Naive thymus-derived CD4-positive, alpha-beta T cell (primary cell): ENCODE results near the gene LNX1. TPM values are rescaled to one million over a fixed set of nuclear protein-coding genes. Genes with fewer than 3 reads are reported as not detected.

Source experiments
- ATAC-seq: fragments of 150-1000 bp; cut with Tn5 transposase; 2 replicates; pipeline ENCODE4 v1.10.0; 2021; ENCODE audit warnings: mild to moderate bottlenecking, moderate library complexity
- CTCF ChIA-PET: fragments of 350-600 bp; sonication (Branson Sonifier 250); formaldehyde crosslinking; loops from one replicate; lab custom pipeline; 2021; ENCODE audit warnings: antibody characterized with exemption; lab: Charles Lee
- POLR2A ChIA-PET: fragments of 350-600 bp; sonication (Branson Sonifier 250); formaldehyde crosslinking; loops from one replicate; lab custom pipeline; 2021; ENCODE audit warnings: antibody characterized with exemption, inconsistent platforms; lab: Charles Lee
- DNase-seq, 9 donors: peaks; one replicate each; pipeline versions ENCODE4 v3.0.0 to v3.0.0-alpha.2; 2020 to 2022; ENCODE audit warnings: mixed read lengths in 1 of 9
- H3K27ac ChIP-seq: one replicate; pipeline ENCODE4 v1.7.0; 2013; ENCODE audit warnings: mild to moderate bottlenecking, low read depth, low read length, moderate library complexity
- H3K27me3 ChIP-seq, 2 donors: one replicate each; pipeline ENCODE4 v1.7.0; 2013; ENCODE audit warnings: low read length in 2 of 2, mild to moderate bottlenecking in 2 of 2, moderate library complexity in 2 of 2; ENCODE audit not compliant: control insufficient read depth in 2 of 2, insufficient read depth in 2 of 2
- H3K36me3 ChIP-seq, 3 experiments: 1 replicate in 2 of 3; 2 replicates in 1 of 3; pipeline ENCODE4 v1.7.0; 2013; ENCODE audit warnings: low read length in 3 of 3, mild to moderate bottlenecking in 3 of 3, moderate library complexity in 1 of 3; ENCODE audit not compliant: insufficient read depth in 3 of 3, control insufficient read depth in 2 of 3
- H3K4me1 ChIP-seq, 2 donors: one replicate each; pipeline ENCODE4 v1.7.0; 2013; ENCODE audit warnings: low read length in 2 of 2, mild to moderate bottlenecking in 2 of 2, moderate library complexity in 1 of 2; ENCODE audit not compliant: control insufficient read depth in 2 of 2, insufficient read depth in 2 of 2
- H3K4me3 ChIP-seq: 2 replicates; pipeline ENCODE4 v1.7.0; 2013; ENCODE audit warnings: mild to moderate bottlenecking, low read length
- H3K9me3 ChIP-seq, 3 experiments: 1 replicate in 2 of 3; 2 replicates in 1 of 3; pipeline ENCODE4 v1.7.0; 2013; ENCODE audit warnings: low read length in 3 of 3; ENCODE audit not compliant: control insufficient read depth in 2 of 3
- H3K27ac Mint-ChIP-seq, 9 donors: one replicate each; pipeline ENCODE4 v1.8.0; 2020 to 2022; ENCODE audit warnings: mixed read lengths in 9 of 9, mild to moderate bottlenecking in 8 of 9, moderate library complexity in 5 of 9, inconsistent platforms in 2 of 9
- H3K27me3 Mint-ChIP-seq, 5 donors: one replicate each; pipeline ENCODE4 v1.8.0; 2021 to 2022; ENCODE audit warnings: mixed read lengths in 5 of 5, mild to moderate bottlenecking in 1 of 5
- H3K36me3 Mint-ChIP-seq, 5 donors: one replicate each; pipeline ENCODE4 v1.8.0; 2020 to 2022; ENCODE audit warnings: mixed read lengths in 5 of 5, mild to moderate bottlenecking in 3 of 5, inconsistent platforms in 1 of 5
- H3K4me1 Mint-ChIP-seq, 7 donors: one replicate each; pipeline ENCODE4 v1.8.0; 2020 to 2022; ENCODE audit warnings: mixed read lengths in 7 of 7, mild to moderate bottlenecking in 3 of 7, inconsistent platforms in 1 of 7
- H3K4me3 Mint-ChIP-seq, 10 donors: one replicate each; pipeline ENCODE4 v1.8.0; 2020 to 2022; ENCODE audit warnings: mild to moderate bottlenecking in 10 of 10, mixed read lengths in 10 of 10, moderate library complexity in 6 of 10, inconsistent platforms in 2 of 10
- H3K9me3 Mint-ChIP-seq, 11 donors: one replicate each; pipeline ENCODE4 v1.8.0; 2020 to 2022; ENCODE audit warnings: mixed read lengths in 11 of 11, mild to moderate bottlenecking in 4 of 11, inconsistent platforms in 1 of 11, moderate library complexity in 1 of 11
- intact Hi-C, 2 donors: fragments of 100-400 bp; cut with micrococcal nuclease; formaldehyde crosslinking; loops; one replicate each; pipeline ENCODE4 v1.15.1; 2023
- polyA plus RNA-seq, 2 donors: library from polyadenylated mRNA; unstranded; fragments of 300-500 nt; fragmentation: Illumina TruSeq; gene quantifications; one replicate each; pipeline ENCODE4 v1.2.3, GENCODE V29; 2021
- total RNA-seq, 6 experiments: library from RNA in 5 of 6; stranded (reverse) in 5 of 6; gene quantifications; 1 replicate in 5 of 6; 2 replicates in 1 of 6; pipeline ENCODE4 v1.2.3 and lab custom pipeline; 2021 to 2026

LNX1 gene
- total and polyA plus RNA-seq, 7 experiments from 2014 or later, result 0.09 to 0.48 TPM; not detected in 5

DNA sequence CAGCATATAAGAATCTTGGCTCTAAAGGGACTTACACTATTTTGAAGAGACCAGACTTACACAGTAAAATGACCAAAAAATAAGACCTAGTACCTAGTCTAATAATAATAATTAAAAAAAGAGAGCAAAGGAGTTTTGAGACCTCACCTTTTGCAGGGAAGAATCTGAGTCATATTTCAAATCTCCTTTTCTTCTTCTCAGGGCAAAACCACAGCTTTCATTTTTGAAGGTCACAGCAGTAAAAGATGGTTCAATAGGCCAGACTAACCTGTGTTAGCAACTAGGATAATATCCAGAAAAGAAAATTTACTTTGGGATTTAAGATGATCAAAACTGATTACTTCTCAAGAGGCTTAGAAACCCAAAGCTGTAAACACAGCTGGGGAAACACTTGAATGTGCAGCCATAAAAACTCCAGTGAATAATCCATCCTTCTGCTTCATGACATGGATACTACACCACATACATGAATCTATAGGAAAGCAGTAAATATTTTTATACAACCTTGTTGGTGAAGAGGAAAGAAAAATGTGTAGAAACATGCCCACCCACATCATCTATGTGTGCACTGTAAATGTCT is 25.9 kb upstream of the LNX1 start:
- Histone ChIP-seq H3K4me1 (no peaks in the 10 kb centered on the region), H3K27ac (no peak overlapping the region), H3K9me3 (no peaks in the 10 kb centered on the region), H3K27me3 (no peaks in the 10 kb centered on the region), H3K4me3 (no peak overlapping the region), H3K36me3 (no peaks in the 10 kb centered on the region)
- no peak for DNase-seq
- no peak for ATAC-seq
- no peak overlapping the region for H3K4me3 Mint-ChIP-seq
- peaks cover 0 to 9% (median 3%) of the 10 kb centered on the region in 5 donors for H3K27me3 Mint-ChIP-seq
- H3K9me3 Mint-ChIP-seq, result peaks cover 0 to 9% (median 0%) of the 10 kb centered on the region in 11 donors
- H3K36me3 Mint-ChIP-seq, result no peaks in the 10 kb centered on the region
- CTCF ChIA-PET, result interaction anchor here (0.6 kb wide), 1 partner anchor 43 kb away, joined by 3 read pairs; no protein-coding TSS in a partner anchor
- intact Hi-C loops, result no loop called here
- no peaks in the 10 kb centered on the region for H3K4me1 Mint-ChIP-seq
- POLR2A ChIA-PET, result no interaction called here
- H3K27ac Mint-ChIP-seq, result no peak overlapping the region

DNA sequence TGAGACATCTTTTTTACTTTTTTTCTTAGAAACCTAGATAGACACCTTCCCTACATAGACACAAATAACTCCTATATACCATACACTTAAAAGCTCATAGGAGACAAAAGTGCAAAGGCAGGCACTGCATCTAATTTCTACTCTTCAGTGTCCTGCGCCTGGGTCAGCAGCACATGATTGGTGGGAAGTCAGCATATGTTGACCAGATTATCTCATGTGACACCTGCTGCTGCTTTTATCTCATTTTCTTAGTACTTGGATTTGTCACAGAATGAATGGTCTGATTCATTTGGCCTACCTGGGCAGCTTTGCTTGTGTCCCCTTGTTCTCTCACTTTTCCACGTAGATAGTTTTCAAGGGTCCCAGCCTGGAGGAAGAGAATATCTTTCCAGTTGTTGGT is 24.9 kb upstream of the LNX1 start:
- Histone ChIP-seq H3K9me3 (no peaks in the 10 kb centered on the region), H3K36me3 (no peaks in the 10 kb centered on the region), H3K27me3 (no peaks in the 10 kb centered on the region), H3K27ac (no peak overlapping the region), H3K4me1 (no peaks in the 10 kb centered on the region), H3K4me3 (no peak overlapping the region)
- Mint-ChIP-seq H3K27me3 (peaks cover 0 to 9% (median 3%) of the 10 kb centered on the region in 5 donors), H3K27ac (no peak overlapping the region), H3K4me1 (no peaks in the 10 kb centered on the region), H3K9me3 (peaks cover 0 to 9% (median 0%) of the 10 kb centered on the region in 11 donors), H3K4me3 (no peak overlapping the region), H3K36me3 (no peaks in the 10 kb centered on the region)
- CTCF ChIA-PET, result interaction anchor here (0.6 kb wide), 1 partner anchor 42 kb away, joined by 3 read pairs; no protein-coding TSS in a partner anchor
- no peak for DNase-seq
- POLR2A ChIA-PET, result no interaction called here
- ATAC-seq, result no peak
- intact Hi-C loops, result no loop called here

DNA sequence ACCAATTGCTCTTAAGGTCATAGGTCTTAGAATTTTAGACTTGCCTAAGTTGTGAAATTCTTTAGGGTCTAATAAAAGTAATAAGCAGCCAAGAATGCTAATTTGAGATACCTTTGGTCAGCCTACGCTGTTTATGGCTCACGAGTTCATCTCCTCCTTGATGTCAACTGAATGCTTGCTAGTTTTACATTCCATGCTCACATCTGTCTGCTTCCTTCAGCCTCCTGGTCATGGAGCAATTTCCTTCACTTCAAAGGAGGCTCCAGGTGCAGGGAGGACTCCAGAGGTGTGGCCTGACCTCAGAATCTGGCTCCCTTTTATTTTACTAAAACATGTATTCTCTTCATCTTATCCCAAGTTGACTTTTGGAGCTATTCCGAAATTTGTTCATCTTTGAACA is 23.3 kb upstream of the LNX1 start:
- H3K36me3 Mint-ChIP-seq, result no peaks in the 10 kb centered on the region
- no peak for DNase-seq
- no peak overlapping the region for H3K27ac Mint-ChIP-seq
- H3K9me3 Mint-ChIP-seq, result peaks cover 0 to 9% (median 0%) of the 10 kb centered on the region in 11 donors
- H3K4me3 Mint-ChIP-seq, result no peak overlapping the region
- peaks cover 0 to 9% (median 3%) of the 10 kb centered on the region in 5 donors for H3K27me3 Mint-ChIP-seq
- ChIA-PET POLR2A (no interaction called here), CTCF (no interaction called here)
- Histone ChIP-seq H3K27me3 (no peaks in the 10 kb centered on the region), H3K27ac (no peak overlapping the region), H3K36me3 (no peaks in the 10 kb centered on the region), H3K4me3 (no peak overlapping the region), H3K4me1 (no peaks in the 10 kb centered on the region), H3K9me3 (no peaks in the 10 kb centered on the region)
- intact Hi-C loops, result no loop called here
- no peaks in the 10 kb centered on the region for H3K4me1 Mint-ChIP-seq
- no peak for ATAC-seq

DNA sequence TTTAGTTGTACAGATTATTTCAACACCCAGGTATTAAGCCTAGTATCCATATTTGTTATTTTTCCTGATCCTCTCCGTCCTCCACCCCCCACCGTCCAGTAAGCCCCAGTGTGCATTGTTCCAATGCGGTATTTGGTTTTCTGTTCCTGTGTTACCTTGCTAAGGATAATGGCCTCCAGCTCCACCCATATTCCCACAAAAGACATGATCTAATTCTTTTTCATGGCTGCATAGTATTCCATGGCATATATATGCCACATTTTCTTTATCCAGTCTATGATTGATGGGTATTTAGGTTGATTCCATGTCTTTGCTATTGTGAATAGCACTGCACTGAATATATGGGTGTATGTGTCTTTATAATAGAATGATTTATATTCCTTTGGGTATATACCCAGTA is 22.1 kb upstream of the LNX1 start:
- intact Hi-C loops, result no loop called here
- Histone ChIP-seq H3K36me3 (no peaks in the 10 kb centered on the region), H3K4me3 (no peak overlapping the region), H3K27ac (no peak overlapping the region), H3K9me3 (no peaks in the 10 kb centered on the region), H3K4me1 (no peaks in the 10 kb centered on the region), H3K27me3 (no peaks in the 10 kb centered on the region)
- H3K27me3 Mint-ChIP-seq, result peaks cover 0 to 16% (median 4%) of the 10 kb centered on the region in 5 donors
- no peak overlapping the region for H3K27ac Mint-ChIP-seq
- no peaks in the 10 kb centered on the region for H3K36me3 Mint-ChIP-seq
- ATAC-seq, result no peak
- CTCF ChIA-PET, result no interaction called here
- peaks cover 0 to 9% (median 0%) of the 10 kb centered on the region in 11 donors for H3K9me3 Mint-ChIP-seq
- no peak overlapping the region for H3K4me3 Mint-ChIP-seq
- no peak for DNase-seq
- H3K4me1 Mint-ChIP-seq, result no peaks in the 10 kb centered on the region
- POLR2A ChIA-PET, result no interaction called here

DNA sequence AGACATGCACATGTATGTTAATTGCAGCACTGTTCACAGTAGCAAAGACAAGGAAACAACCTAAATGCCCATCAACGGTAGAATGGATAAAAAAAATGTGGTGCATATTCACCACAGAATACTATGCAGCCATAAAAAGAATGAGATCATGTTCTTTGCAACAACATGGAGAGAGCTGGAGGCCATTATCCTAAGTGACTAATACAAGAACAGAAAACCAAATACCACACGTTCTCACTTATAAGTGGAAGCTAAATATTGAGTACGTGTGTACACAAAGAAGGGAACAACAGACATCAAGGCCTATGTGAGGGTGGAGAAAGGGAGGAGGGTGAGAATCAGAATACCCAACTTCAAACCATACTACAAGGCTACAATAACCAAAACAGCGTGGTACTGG is 17.4 kb upstream of the LNX1 start:
- POLR2A ChIA-PET, result no interaction called here
- H3K4me1 ChIP-seq, result no peaks in the 10 kb centered on the region
- Mint-ChIP-seq H3K27ac (no peak overlapping the region), H3K36me3 (no peaks in the 10 kb centered on the region), H3K4me1 (no peaks in the 10 kb centered on the region), H3K27me3 (peaks cover 0 to 28% (median 14%) of the 10 kb centered on the region in 5 donors), H3K9me3 (peaks cover 0 to 9% (median 2%) of the 10 kb centered on the region in 11 donors), H3K4me3 (no peak overlapping the region)
- no peaks in the 10 kb centered on the region for H3K9me3 ChIP-seq
- ATAC-seq (no peak), DNase-seq (no peak)
- CTCF ChIA-PET, result no interaction called here
- H3K27me3 ChIP-seq, result no peaks in the 10 kb centered on the region
- intact Hi-C loops, result no loop called here
- H3K27ac ChIP-seq, result no peak overlapping the region
- H3K4me3 ChIP-seq, result no peak overlapping the region
- no peaks in the 10 kb centered on the region for H3K36me3 ChIP-seq

DNA sequence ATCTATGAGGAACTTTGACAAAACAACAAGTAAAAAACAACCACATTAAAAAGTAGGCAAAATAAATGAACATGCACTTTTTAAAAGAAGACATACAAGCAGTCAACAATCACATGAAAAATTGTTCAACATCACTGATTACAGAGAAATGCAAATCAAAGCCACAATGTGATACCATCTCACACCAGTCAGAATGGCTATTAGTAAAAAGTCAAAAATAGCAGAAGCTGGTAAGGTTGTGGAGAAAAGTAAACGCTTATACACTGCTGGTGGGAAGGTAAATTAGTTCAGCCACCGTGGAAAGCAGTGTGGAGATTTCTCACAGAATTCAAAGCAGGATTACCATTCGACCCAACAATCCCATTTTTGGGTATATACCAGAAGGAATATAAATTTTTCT is 17.0 kb upstream of the LNX1 start:
- no peak overlapping the region for H3K27ac ChIP-seq
- no peaks in the 10 kb centered on the region for H3K36me3 Mint-ChIP-seq
- intact Hi-C loops, result no loop called here
- H3K4me1 ChIP-seq, result no peaks in the 10 kb centered on the region
- no peaks in the 10 kb centered on the region for H3K9me3 ChIP-seq
- no peaks in the 10 kb centered on the region for H3K36me3 ChIP-seq
- H3K4me3 ChIP-seq, result no peak overlapping the region
- no peaks in the 10 kb centered on the region for H3K4me1 Mint-ChIP-seq
- DNase-seq, result no peak
- no peaks in the 10 kb centered on the region for H3K27me3 ChIP-seq
- ChIA-PET CTCF (no interaction called here), POLR2A (no interaction called here)
- no peak overlapping the region for H3K4me3 Mint-ChIP-seq
- H3K27me3 Mint-ChIP-seq, result peaks cover 0 to 29% (median 14%) of the 10 kb centered on the region in 5 donors
- H3K27ac Mint-ChIP-seq, result no peak overlapping the region
- ATAC-seq, result no peak
- H3K9me3 Mint-ChIP-seq, result peaks cover 0 to 6% (median 0%) of the 10 kb centered on the region in 11 donors

DNA sequence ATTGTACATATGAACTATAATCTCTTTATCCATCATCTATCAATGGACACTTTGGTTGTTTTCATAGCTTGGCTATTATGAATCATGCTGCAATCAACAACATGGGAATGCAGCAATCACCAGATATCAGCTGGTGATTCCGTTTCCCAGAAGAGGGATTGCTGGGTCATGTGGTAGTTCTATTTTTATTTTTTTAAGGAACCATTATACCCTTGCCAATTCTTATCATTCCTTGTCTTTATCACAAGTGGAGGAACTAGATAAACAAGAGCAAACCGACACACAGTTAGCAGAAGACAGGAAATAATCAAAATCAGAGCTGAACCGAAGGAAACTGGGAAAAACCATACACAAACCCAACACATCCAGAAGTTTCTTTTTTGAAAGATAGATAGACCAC is 14.5 kb upstream of the LNX1 start:
- ChIA-PET CTCF (no interaction called here), POLR2A (no interaction called here)
- intact Hi-C loops, result no loop called here
- H3K4me3 ChIP-seq, result no peak overlapping the region
- DNase-seq (no peak), ATAC-seq (no peak)
- H3K9me3 Mint-ChIP-seq, result peaks cover 0 to 6% (median 0%) of the 10 kb centered on the region in 11 donors
- H3K27me3 Mint-ChIP-seq, result peaks cover 0 to 49% (median 24%) of the 10 kb centered on the region in 5 donors
- no peaks in the 10 kb centered on the region for H3K4me1 Mint-ChIP-seq
- H3K36me3 ChIP-seq, result no peaks in the 10 kb centered on the region
- no peaks in the 10 kb centered on the region for H3K36me3 Mint-ChIP-seq
- H3K9me3 ChIP-seq, result no peaks in the 10 kb centered on the region
- no peaks in the 10 kb centered on the region for H3K4me1 ChIP-seq
- H3K27ac ChIP-seq, result no peak overlapping the region
- H3K27ac Mint-ChIP-seq, result no peak overlapping the region
- H3K27me3 ChIP-seq, result no peaks in the 10 kb centered on the region
- H3K4me3 Mint-ChIP-seq, result no peak overlapping the region
